CD4-positive, alpha-beta T cell treated with Interleukin-21 for 1 hour (primary cell): ENCODE results near the gene SCO2.
A peak's percentile ranks its signal among the peaks of the same experiment; 100 is the strongest.

ENCODE experiments used
- DNase-seq: peaks from one replicate; pipeline ENCODE4 v3.0.0-alpha.2; 2020

SCO2 gene

DNA sequence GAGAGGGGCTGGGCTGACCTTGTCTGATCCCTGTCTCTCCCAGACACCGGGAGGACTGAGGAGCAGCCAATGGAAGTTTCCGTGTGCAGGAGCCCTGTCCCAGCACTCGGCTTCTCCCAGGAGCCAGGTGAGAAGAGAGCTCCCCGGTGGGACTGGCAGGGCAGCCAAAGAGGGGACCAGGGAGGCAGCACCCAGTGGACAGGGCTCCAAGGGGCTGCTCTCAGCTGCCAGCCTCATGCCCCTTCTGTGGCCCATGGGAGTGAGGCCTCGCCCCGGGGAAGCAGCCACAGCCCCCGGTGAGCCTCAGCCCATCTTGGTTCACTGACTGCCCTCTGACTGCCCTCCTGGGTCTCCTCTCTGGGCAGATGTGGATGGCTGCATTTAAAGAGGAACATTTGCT is 6.8 kb downstream of the SCO2 start:
- DNase-seq = no peak

DNA sequence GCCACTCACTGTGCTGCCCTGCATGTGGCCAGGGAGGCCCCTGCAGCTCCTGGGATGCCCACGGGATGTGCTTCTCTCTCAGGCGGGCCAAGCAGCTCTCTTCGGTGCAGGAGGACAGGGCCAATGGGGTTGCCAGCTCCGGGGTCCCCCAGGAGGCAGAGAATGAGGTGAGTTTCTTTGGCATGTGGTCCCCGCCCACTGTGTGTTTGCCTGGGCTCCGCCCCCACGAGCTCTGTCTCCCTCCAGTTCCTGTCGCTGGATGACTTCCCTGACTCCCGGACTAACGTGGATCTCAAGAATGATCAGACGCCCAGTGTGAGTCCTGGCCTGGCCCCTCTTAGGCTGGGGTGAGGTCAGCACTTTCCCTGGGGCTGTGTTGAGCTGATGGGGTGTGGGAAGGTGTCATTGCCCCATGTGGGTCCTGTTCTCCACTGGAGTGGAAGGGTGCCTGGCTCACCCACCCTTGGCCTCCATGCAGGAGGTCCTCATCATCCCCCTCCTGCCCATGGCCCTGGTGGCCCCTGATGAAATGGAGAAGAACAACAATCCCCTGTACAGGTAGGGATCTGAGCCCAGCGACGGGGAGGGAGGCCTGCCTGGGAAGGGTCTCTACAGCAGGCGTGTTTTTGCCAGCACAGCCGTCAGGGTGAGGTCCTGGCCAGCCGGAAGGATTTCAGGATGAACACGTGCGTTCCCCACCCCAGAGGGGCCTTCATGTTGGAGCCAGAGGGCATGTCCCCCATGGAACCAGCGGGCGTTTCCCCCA is 7.7 kb downstream of the SCO2 start:
- no peak for DNase-seq

DNA sequence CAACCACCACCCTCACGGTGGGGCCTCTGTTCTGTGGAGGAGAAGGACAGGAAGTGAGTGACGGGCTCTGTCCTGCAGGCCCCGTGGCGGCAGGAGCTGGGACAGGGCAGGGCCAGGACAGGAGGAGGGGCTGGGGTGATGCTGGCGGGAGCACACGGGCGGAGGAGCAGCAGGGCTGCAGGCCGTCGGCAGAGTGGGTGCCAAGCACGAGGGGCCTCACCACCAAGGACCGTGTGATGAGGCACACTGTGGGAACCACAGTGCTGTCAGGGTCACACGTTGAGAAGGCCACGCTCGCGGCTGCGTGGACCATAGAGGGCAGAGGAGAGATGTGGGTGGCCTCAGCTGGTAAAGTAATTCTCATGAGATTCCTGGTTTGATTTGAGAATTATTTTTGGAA is 8.5 kb downstream of the SCO2 start:
- no peak for DNase-seq

DNA sequence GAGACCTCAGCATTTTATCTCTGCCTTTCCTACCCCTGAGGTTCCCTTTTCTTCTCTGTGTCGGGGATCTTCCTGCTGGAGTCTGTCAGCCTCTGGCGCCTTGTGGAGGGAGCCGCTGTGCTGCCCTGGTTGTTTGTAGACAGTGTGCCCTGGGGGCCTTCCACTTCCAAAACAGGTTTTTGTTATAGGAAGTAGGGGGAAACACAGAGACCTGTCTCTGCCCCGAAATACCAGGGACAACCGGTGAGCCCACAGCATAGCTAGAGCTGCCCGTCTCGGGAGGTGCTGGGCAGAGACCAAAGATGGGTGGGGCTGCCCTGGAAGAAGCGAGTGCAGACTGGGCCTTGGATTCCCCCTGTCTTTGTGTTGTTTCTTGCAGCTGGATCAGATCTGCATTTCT is 9.3 kb downstream of the SCO2 start:
- DNase-seq = no peak

DNA sequence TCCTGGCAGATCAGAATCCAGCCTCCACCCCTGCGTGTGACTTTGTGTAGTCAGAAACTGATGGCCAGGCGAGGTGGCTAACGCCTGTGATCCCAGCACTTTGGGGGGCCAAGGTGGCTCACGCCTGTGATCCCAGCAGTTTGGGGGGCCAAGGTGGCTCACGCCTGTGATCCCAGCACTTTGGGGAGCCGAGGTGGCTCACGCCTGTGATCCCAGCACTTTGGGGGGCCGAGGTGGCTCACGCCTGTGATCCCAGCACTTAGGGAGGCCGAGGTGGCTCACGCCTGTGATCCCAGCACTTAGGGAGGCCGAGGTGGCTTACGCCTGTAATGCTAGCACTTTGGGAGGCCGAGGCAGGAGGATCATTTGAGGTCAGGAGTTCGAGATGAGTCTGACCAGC is 12.2 kb downstream of the SCO2 start:
- no peak for DNase-seq

DNA sequence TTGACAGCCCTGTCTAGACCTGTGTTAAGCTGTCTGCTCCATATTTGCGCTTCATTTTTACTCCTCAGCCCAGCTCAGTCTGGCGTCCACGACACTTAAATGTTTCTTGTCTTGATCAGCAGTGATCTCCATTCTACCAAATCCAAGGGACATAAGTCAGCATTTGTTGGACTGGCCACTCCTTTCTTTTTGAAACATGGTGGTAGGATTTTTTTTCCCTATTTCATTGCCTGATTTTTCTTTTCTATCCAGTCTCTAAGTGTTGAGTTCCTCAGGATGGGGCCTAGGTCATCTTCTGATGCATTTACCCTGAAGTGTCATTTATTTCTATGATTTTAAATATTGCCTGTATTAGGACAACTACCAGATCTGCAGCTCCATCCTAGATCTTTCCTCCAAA is 16.5 kb downstream of the SCO2 start:
- DNase-seq = no peak

DNA sequence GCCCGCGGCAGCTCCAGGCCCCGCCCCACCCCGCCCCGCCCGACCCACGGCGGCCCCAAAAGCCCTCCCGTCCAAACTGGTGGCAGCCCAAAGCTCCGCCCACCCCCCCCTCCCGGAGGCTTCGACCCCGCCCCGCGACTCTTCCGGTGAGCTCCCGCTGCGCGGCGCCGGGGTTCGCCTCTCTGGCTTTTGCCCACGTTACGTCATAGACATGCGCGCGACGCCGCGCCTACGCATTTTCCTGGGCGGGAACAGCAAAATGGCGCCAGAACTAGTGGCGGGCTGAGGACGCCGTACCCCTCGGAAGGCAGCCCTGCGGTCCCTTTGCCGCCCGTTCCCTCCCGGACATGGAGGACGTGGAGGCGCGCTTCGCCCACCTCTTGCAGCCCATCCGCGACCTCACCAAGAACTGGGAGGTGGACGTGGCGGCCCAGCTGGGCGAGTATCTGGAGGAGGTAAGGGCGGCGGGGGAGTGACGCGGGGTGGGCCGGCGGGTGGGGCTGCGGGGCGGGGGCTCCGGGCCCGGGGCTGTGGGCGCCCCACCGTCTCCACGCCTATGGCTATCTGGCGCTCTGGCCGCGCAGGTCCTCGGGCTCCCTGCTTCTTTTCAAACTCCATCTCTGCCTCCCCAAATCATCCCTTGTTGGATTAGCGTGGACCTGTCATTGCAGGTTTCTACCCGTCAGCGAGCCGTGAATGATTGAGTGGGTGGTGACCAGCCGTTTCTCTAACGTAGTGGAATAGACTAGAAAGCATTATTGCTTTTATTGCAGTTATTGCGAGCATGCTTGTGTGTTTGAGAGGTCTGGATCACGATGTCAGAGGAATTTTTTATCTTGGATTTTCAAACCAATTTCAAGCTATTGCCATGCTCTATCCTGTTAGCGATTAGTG is 17.2 kb downstream of the SCO2 start, which contains the start of gene NCAPH2:
TSS of gene NCAPH2 (plus strand) at position 234 of the 894 bp plus-strand sequence. CDS start at position 348, 114 bp downstream.
- DNase-seq = peak; percentile 97

DNA sequence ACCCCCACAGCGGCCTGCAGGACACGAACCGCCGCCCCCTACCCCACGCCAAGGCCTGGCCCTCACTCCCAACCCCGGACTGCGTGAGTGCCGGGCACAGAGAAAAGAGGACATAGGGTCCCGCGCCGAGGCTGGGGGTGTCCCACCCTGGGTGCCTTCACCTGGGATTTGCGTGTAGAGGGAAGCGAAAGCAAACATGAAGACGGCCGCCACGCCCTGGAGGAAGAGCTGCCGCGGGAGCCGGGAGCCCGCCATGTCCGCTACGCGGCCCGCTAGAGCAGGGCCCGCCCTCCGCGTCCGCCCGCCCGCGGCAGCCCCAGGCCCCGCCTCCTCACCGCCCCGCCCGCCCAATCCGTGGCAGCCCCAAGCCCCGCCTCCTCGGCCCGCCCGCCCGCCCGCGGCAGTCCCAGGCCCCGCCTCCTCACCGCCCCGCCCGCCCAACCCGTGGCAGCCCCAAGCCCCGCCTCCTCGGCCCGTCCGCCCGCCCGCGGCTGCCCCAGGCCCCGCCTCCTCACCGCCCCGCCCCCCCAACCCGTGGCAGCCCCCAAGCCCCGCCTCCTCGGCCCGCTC is 17.9 kb downstream of the SCO2 start, which contains the start of gene LMF2:
TSS of gene LMF2 (minus strand) at position 282 of the 570 bp plus-strand sequence. CDS start at position 255, 27 bp downstream.
- peak; percentile 94 for DNase-seq

DNA sequence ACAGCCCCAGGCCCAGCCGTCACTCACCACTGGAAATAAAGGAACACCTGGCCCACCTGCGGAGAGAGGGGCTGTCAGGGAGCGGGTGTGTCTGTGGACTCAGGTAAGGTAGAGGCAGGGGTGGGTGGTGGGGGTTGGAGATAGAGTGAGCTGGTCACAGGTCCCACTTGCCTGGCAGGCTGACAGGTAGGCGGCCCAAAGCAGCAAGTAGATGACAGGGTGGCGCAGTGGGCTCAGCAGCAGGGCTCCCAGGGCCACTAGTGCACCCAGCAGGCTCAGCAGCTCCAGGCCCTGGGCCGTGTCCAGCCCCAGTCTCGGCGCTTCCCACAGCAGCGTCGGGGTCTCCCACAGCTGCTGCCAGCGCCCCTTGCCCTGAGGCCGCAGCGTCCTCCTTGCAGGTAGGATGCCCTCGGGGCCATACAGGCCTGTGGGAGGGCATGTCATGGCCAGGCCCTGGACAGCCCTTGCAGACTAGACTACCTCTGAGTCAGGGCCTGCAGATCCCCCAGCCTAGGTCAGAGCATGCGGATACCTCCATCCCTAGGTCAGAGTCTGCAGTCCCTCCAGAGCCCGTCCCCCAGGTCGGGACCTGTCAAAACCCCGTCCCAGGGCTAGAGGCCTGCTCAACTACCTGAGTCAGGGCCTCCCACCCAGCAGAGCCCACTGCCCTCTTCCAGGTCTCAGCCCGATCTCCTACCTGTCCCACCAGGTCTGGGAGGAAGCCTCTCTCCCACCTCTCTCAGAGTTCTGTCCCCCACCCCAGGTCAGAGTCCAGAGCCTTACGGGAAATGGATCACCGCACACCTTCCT is 18.6 kb downstream of the SCO2 start:
- DNase-seq = no peak

DNA sequence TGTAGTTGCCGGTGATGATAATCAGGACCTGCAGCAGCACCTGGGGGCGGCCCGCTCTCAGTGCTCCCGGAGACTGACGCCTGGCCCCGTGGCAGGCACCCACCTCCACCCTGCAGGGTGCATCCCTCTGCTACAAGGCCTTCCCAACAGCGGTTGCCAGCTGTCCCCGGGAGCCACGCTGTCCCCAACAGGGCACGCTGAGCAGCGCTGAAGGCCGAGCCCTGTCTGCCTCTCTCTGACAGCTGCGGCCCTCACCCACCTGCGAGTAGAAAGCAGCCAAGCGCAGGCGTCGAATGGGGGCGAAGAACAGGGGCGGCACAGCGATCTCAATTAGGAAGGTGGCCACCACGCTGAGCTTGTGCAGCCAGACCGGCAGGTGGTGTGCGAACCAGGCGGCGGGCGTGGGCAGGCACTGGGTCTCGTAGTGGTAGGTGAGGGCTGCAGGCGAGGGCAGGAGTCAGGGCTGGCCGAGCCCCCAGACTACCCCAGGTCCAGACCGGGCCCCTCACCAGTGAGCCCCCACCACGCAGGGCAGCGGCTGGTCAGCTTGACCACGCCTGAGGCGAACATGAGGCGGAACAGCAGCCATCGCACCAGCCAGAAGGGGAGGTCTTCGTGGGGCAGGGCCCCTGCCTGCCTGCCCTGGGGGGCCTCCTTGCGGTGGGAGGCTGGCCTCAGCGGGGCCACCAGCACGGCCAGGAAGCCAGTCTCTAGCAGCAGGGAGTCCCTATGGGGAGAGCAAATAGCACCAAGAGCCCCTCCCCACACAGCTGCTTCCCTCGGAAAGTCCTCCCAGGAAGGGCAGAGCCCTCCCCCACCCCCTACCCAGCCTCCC is 19.4 kb downstream of the SCO2 start:
- no peak for DNase-seq

DNA sequence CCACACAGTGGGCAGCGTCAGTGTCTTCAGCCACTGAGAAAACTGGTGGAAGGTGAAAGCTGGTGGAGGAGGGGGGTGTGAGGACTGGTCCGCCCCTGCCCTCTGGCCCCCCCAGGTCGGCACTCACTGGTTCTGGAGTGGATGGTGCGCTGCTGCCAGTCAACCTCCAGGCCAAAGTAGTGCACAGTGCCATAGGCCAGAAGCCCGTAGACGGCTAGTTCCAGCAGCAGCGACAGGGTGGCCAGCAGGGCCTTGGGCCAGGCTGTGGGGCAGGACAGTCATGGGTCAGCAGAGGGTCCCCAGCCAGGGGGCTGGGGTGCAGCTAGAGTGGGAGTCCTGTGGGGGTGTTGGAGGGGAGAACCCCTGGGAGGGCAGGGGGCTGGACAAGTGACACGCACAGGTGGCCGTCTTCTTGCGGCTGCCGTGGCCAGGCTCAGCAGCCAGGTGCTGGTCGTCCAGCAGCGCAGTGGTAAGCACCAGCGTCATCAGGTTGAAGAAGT is 20.1 kb downstream of the SCO2 start:
- DNase-seq = no peak

DNA sequence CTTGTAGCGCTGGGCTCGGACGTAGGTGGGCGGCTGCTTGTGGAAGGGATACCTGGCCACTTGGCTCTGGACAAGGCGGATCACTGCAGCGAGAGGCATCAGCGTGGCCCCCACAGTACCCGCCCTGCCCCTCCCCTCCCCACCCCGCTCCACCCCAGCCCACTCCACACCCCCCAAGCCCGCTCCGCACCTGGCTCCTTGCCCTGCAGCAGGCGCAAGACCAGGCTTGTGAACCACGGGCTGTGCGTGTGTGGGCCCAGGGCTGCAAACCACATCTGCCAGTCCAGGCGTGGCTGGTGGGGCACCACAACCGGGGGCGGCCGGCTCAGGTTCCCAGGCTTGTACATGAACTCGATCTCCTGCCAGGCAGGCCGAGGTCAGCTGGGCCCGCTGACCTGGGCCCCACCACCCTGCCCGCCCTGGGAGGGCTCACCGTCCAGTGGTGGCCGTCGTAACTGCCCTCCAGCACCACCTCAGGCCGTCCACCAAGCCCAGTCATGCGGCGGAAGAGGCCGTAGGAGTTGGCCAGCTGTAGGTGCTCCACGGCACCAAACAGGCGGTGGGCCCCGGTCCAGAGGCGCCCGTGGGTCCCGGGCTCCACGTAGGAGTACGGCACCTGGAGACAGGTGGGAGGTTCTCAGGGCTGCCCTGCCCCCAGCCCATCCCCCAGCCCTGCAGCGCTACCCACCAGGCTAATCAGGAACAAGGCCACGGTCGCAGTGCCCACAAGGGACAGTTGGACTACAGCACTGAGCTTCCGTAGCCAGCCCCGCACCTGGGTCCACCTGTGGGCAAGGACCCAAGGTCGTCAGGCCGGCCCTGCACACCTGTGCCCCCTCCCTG is 20.8 kb downstream of the SCO2 start:
- no peak for DNase-seq

DNA sequence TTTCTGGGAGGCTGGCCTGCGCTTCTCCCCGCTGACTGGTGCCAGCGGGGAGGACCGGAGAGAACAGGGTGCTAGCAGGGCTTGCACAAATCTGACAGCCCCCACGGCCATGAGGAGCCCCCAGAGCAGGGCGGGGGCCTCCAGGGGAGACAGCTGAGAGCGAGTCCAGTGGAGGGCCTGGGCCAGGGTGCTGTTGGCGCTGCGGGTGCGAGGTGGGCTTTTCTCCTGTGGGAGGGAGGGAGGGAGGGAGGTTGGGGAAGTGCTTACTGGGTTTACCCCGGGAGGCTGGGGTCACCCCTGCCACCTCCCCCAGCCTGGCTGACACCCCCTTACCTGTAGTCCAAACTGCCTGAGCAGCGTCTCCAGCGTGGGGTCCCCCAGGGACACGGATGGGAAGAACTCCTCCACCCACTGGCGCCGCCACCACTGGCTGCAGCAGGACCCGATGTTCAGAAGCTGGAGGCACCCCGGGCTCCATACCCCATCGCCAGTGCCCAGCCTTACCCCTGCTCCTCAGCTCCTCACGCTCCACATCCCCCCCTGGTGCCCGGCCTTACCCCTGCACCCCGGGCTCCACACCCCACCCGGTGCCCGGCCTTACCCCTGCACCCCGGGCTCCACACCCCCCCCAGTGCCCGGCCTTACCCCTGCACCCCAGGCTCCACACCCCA is 21.8 kb downstream of the SCO2 start:
- DNase-seq = no peak

DNA sequence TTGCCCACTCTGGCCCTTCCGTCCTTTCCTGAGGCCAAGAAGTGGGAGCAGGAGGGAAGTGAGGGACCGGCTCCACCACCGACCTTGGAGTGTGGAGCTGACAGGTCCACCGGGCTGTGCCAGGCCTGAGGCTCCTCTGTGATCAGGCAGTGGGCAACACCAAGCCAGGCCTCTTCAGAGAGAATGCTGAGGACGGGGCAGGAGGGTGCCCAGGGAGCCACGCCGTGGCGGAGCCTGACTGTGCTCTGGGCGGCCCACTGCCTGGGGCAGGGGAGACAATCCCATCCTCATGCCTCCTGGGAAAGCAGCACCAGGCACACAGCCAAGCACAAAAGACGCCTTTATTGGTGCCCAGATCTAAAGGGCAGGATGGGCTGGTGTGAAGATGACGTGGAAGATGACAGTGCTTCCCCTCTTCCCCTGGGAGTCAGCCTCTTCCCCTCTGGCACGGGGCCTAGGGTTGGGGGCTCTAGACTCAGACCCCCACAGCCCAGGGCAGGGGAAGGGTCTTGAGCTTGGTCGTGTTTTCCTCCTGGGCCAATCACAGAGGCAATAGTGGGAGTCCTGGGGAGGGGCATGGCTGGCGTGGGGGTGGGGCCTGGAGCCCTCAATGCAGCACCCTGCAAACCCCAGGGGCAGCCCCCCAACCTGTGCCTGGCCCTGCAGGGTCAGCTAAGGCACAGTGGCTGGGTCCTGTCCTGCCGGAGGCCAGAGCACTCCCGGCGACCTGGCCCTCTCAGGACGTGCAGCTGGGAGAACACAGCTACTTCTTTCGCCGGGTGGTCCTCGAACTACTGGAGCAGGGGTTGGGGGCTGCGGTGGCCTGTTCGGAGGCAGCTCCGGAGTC is 22.5 kb downstream of the SCO2 start:
- no peak for DNase-seq

DNA sequence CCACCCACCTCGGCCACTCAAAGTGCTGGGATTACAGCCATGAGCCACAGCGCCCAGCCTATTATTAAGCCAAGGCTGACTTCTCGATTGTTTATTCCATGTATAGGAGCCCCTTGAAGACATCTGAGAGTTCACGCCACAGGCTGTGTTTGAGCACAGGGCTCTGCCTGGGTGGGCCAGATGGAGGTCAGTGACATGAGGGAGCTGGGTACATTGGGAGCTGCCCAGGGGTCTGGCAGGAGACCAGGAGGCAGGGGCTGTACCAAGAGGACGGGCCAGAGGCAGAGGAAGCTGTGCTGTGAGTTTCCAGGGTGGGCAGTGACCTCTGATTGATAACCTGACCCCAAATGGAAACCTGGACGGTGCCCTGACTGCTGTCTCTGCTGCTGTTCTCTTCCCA is 23.3 kb downstream of the SCO2 start:
- no peak for DNase-seq

DNA sequence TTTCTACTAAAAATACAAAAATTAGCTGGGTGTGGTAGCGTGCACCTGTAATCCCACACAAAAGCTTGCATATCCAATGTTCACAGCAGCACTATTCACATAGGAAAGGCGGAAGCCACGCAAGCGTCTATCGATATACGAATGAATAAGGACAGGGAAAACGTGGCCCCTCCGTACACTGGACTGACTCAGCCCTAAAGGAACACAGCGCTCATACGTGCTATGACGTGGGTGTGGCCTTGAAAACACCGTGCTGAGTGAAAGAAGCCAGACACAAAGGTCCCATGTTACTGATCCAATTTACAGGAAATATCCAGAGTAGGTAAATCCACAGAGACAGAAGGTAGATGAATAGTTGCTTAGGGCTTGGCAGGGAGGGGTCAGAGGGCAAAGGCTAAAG is 24.9 kb downstream of the SCO2 start:
- no peak for DNase-seq

DNA sequence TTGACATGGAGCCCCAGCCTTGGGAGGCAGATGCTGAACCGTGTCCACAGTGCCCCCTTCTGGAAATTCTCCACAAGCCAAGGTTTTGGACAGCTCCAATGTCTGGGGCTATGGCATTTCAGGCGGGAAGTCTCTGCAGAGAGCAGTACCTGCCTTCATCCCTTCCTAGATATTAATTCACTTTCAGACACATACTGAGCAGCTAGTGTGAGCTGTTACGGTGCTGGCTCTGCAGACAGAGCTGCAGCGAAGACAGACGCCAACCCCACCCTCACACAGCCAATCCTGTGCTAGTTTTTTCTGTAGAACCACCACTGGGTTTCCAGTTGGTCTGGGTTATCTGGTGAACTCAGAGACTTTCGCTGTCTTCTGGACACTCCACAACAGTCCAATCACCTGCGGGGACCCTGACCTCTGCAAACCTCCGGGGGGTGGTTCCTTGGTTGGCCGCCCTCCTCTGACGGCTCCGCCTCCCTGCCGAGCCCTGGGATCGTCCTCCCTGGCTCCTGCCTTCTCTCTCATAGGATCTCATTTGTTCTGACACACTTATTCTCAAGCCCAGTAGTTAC is 27.0 kb downstream of the SCO2 start:
- DNase-seq = peak; percentile 80

DNA sequence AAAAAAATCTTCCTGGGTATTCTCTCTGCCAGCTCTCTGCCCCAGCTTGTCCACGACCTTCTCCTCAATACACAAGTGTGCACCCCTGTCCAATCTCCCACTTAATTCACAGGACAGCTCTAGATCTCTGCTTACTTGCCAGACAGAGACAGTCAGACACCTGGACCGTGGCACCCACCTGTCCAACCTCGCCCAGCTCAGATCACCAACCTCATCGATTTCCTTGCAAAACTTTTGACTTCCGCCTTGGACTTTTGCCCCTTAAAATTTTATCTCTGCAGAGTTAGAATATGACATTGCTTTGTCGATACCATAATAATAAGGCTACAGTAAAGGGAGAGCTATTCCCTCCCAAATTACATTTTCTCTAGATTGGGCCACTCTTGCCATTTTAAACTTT is 28.3 kb downstream of the SCO2 start:
- no peak for DNase-seq
